Fibroblast of mammary gland (primary cell): Measurements from ENCODE around the gene MCUR1.

Source experiments
- DNase-seq: peaks from one replicate; pipeline ENCODE4 v3.0.0-alpha.2; 2010; ENCODE audit warnings: low read depth
- H3K4me3 ChIP-seq: 2 replicates; pipeline ENCODE4 v1.5.1; 2011; ENCODE audit warnings: low read depth, mild to moderate bottlenecking, low read length, moderate library complexity; ENCODE audit not compliant: control insufficient read depth
- TF ChIP-seq, protein P1 (sequence below): conservative IDR thresholded peaks from 2 replicates; pipeline ENCODE4 v1.5.1; 2011; ENCODE audit warnings: low read depth, low read length, inconsistent platforms; ENCODE audit not compliant: control insufficient read depth, insufficient read depth

MCUR1 gene

DNA sequence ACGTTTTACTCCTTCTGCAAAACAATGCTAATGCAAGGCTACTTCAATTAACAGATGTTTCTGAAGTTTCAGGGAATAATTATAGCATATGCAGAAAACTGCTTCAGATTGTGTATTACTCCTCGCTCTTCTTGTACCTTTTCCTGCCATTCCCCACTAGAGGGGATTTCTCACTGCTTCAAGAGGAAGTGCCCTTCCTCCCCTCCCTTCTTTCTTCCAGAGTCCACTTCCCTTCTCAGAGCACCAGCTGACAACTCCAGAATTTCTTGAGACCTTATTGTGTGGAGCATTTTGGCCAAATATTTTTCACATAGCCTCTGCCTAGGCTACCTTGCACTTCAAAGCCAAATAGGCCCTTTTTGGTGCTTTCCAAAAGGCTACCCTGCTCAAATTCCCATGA is 12.7 kb upstream of the MCUR1 start:
- no peak for DNase-seq
- H3K4me3 ChIP-seq = no peak overlapping the region
- TF ChIP-seq, protein P1, sequence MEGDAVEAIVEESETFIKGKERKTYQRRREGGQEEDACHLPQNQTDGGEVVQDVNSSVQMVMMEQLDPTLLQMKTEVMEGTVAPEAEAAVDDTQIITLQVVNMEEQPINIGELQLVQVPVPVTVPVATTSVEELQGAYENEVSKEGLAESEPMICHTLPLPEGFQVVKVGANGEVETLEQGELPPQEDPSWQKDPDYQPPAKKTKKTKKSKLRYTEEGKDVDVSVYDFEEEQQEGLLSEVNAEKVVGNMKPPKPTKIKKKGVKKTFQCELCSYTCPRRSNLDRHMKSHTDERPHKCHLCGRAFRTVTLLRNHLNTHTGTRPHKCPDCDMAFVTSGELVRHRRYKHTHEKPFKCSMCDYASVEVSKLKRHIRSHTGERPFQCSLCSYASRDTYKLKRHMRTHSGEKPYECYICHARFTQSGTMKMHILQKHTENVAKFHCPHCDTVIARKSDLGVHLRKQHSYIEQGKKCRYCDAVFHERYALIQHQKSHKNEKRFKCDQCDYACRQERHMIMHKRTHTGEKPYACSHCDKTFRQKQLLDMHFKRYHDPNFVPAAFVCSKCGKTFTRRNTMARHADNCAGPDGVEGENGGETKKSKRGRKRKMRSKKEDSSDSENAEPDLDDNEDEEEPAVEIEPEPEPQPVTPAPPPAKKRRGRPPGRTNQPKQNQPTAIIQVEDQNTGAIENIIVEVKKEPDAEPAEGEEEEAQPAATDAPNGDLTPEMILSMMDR = no peak

DNA sequence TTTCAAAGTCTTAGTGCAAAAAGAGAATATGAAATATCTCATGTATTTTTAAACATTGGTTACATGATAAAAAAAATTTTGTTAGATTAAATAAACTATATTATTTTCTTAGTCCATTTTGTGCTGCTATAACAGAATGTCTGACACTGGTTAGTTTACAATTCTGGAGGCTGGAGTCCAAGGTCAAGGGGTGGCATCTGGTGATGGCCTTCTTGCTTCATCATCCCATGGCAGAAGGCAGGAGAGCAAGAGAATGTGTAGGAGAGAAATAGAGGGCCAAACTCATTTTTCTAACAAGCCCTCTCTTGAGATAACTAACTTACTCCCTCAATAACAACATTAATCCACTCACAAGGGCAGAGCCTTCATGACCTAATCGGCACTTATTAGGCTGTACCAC is 11.5 kb upstream of the MCUR1 start:
- DNase-seq = no peak
- TF ChIP-seq, protein P1 = no peak

DNA sequence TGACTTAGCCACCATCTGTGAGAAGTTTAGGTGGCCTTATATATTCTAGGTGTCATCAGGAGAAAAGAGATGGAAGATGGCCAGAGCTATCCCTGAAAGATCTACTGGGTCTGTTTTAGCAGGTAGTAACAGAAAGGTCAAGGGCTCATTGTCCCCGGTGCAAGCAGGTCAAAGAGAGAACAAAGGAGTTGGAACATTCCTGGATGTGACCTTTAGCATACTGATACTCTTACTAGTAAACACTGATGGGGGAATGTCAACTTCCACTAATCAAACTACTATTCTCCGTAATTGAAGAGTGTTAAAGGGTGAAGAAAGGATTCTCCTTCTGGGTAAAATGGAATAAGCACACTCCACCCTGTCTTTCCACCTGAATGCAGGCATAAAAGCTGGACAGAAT is 4.0 kb upstream of the MCUR1 start:
- no peak for DNase-seq
- H3K4me3 ChIP-seq = no peak overlapping the region
- TF ChIP-seq, protein P1 = no peak

More for the DNA sequence above, 11.5 kb upstream of the MCUR1 start:
- no peak overlapping the region for H3K4me3 ChIP-seq

DNA sequence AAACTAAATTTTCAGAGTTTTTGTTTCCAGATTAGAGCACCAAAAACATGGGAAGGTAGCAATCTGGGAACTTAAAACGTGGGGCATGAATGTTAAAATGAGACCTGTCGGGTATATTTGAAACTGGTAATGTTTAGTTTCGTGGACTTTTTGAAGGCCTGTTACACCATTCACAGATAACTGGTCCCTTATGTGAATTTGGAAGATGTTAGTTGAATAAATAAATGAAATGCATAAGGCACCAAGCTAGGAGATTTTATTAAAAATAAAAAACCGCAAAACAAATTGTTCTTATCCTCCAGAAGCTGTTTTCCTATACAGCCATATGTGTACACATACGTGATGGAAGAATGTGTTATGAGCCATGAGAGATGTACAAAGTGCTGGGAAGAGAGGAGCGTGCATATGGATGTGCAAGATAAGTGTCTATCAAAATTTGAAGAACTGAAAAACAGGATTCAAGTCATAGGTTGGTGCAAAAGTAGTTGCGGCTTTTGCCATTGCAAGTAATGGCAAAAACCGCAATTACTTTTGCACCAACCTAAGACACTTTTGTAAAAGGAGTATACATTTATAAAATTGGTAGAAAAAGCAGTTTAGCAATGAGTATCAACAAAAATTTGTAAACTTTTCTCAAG is 700 bp upstream of the MCUR1 start:
- peak; percentile 29 for DNase-seq
- peak overlapping the region; percentile 69 for H3K4me3 ChIP-seq
- TF ChIP-seq, protein P1 = no peak

DNA sequence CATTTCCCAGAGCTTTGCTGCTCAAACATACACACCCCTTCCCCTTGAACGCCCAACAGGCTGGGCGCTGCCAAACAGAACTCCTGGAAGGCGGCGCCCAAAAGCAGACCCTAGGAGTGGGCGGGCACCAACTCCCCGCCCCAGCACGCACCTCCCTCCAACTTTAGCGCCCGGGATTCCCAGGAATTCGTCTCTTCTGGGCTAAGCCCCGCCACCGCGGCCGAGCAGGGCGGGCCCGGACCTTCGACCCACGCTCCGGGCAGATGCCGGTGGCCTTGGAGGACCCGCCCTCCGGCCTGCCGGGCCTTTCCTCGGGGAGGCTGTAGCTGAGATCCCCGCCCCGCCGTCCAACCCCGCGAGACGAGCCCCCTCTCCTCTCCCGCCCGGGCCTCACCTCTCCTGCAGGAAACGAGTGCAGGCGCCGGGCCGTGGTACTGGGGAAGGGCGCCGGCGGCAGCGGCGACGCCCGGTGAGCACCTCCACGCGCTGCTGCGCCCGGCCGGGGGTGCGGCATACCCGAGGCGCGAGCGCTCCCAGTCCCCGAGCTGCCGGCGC is 659 bp downstream of the MCUR1 start:
- peak; percentile 57 for DNase-seq
- H3K4me3 ChIP-seq = peak overlapping the region; percentile 69
- TF ChIP-seq, protein P1 = no peak

DNA sequence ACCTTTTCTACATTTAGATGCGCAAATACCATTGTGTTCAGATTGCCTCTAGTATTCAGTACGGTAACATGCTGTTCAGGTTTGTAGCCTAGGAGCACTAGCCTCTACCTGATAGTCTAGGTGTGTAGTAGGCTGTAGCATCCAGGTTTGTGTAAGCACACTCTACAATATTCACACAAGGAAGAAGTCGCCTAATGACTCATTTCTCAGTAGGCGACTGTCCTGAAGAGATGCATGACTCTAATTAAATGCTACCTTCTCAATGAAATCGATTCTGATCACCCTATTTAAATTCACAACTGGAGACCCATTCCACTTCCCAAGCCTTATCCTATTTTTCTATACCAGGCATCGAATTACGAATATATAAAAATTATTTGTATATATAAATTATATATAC is 1.3 kb downstream of the MCUR1 start:
- peak overlapping the region; percentile 69 for H3K4me3 ChIP-seq
- DNase-seq = no peak
- TF ChIP-seq, protein P1 = no peak

DNA sequence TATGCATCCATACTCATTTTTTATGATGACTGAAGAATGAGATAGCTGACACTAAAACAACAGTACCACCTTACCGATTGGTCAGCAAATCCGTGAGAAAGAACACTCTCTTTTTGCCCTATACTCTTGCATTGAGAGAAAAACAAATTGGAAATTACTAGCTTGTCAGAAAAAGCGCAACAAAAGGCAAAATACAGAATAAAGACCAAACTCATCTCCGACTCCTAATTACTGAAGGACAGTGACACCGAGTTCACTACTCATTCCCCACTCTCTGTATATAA is 2.1 kb downstream of the MCUR1 start:
- H3K4me3 ChIP-seq = no peak overlapping the region
- DNase-seq = no peak
- TF ChIP-seq, protein P1 = no peak
